ENCODE data around the gene ZSCAN9. TPM values are rescaled to one million over a fixed set of nuclear protein-coding genes. Genes with fewer than 3 reads are reported as not detected.

The ZSCAN9 gene
- total RNA-seq, 1 experiment from 2014 or later = 13.9 TPM

Other genes starting within 250 kb of the ZSCAN9 start
- gene ZNF165, start 144.7 kb upstream of the ZSCAN9 start, total RNA-seq (2022) = 9.2 and 11.0 TPM in 2 replicates
- gene ZSCAN16, start 100.7 kb upstream of the ZSCAN9 start, total RNA-seq (2022) = 5.8 and 6.7 TPM in 2 replicates
- gene ZKSCAN8, start 83.4 kb upstream of the ZSCAN9 start, total RNA-seq (2022) = 15.6 and 17.0 TPM in 2 replicates
- 5.0 and 5.5 TPM in 2 replicates for gene ZKSCAN4, start 27.0 kb downstream of the ZSCAN9 start, total RNA-seq (2022)
- gene NKAPL, start 34.0 kb downstream of the ZSCAN9 start, total RNA-seq (2022) = not detected in 2 replicates
- 7.2 and 7.8 TPM in 2 replicates for gene ZSCAN26, start 41.9 kb downstream of the ZSCAN9 start, total RNA-seq (2022)
- 3.6 and 3.8 TPM in 2 replicates for gene PGBD1, start 56.3 kb downstream of the ZSCAN9 start, total RNA-seq (2022)
- gene ZSCAN31, start 110.9 kb downstream of the ZSCAN9 start, total RNA-seq (2022) = 1.7 and 3.4 TPM in 2 replicates
- 3.7 and 4.3 TPM in 2 replicates for gene ZKSCAN3, start 124.7 kb downstream of the ZSCAN9 start, total RNA-seq (2022)
- gene ZSCAN12, start 174.5 kb downstream of the ZSCAN9 start, total RNA-seq (2022) = 1.5 and 1.6 TPM in 2 replicates
- gene ZSCAN23, start 218.2 kb downstream of the ZSCAN9 start, total RNA-seq (2022) = not detected in 2 replicates

All from Caco-2 (cell line).